Measurements from ENCODE around the gene PCBP2. TPM values are rescaled to one million over a fixed set of nuclear protein-coding genes. Genes with fewer than 3 reads are reported as not detected.

The PCBP2 gene
- total and polyA plus RNA-seq, 3 experiments from 2014 or later, result 104 to 1,025 (median 995) TPM

GRCh38 chr12:53516758-53517455 is 65.0 kb downstream of the PCBP2 start:
- H3K4me1 Mint-ChIP-seq, result no peaks in the 10 kb centered on the region
- H3K27me3 Mint-ChIP-seq, result no peaks in the 10 kb centered on the region
- CTCF ChIA-PET, result interaction anchor here (1.1 kb wide), 1 partner anchor 8 kb away, joined by 3 read pairs; no protein-coding TSS in a partner anchor
- H3K27me3 ChIP-seq (ENCODE audit: insufficient read depth, low read length, poor library complexity, severe bottlenecking), result no peaks in the 10 kb centered on the region
- no peak overlapping the region for H3K4me3 ChIP-seq (ENCODE audit: low read length)
- no peaks in the 10 kb centered on the region for H3K9me3 Mint-ChIP-seq
- peaks cover 58% of the 10 kb centered on the region for H3K36me3 ChIP-seq (ENCODE audit: insufficient read depth, low read length)
- peaks cover 0 to 82% (median 18%) of the 10 kb centered on the region in 3 donors for H3K36me3 Mint-ChIP-seq
- no peak overlapping the region for H3K4me3 Mint-ChIP-seq
- DNase-seq, result no peak
- POLR2A ChIA-PET, result no interaction called here
- no peaks in the 10 kb centered on the region for H3K4me1 ChIP-seq (ENCODE audit: insufficient read depth, low read length)
- no peak overlapping the region for H3K27ac ChIP-seq (ENCODE audit: low read depth, low read length)
- peak overlapping the region in 2 of 8 donors; percentile 45 to 72 for H3K27ac Mint-ChIP-seq
- no peaks in the 10 kb centered on the region for H3K9me3 ChIP-seq (ENCODE audit: low read length)

- H3K9me3 Mint-ChIP-seq, result no peaks in the 10 kb centered on the region
These were observed 66.5 kb downstream of the PCBP2 start for GRCh38 chr12:53518381-53518780.

DNA sequence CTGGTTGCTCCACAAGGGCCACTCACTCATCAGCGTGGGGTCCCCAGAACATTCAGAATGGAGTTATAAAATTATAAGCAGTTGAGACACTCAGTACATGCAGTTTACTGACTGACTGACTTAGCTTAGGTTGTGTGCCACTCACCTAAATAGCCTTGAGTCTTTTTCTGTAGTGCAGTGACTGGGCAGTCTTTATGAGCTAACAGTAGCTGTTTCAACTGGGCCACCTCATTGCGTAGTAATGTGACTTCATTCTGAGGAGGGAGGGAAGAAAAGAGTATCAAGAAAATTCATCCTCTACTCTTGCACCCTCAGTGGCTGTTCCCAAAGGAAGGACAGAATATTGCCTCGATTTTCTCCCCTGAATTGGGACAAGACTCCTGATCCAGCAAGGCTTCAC is 71.2 kb downstream of the PCBP2 start:
- Histone ChIP-seq H3K36me3 (ENCODE audit: insufficient read depth, low read length) (peaks cover 24% of the 10 kb centered on the region), H3K4me3 (ENCODE audit: low read length) (no peak overlapping the region), H3K9me3 (ENCODE audit: low read length) (no peaks in the 10 kb centered on the region), H3K27ac (ENCODE audit: low read depth, low read length) (no peak overlapping the region), H3K27me3 (ENCODE audit: insufficient read depth, low read length, poor library complexity, severe bottlenecking) (no peaks in the 10 kb centered on the region), H3K4me1 (ENCODE audit: insufficient read depth, low read length) (no peaks in the 10 kb centered on the region)
- Mint-ChIP-seq H3K27me3 (peaks cover 0 to 2% of the 10 kb centered on the region in 2 donors), H3K36me3 (peaks cover 0 to 78% (median 17%) of the 10 kb centered on the region in 3 donors), H3K9me3 (no peaks in the 10 kb centered on the region), H3K4me3 (no peak overlapping the region), H3K27ac (peak overlapping the region in 1 of 8 donors; percentile 17), H3K4me1 (no peaks in the 10 kb centered on the region)
- CTCF ChIA-PET, result interaction anchor here (0.6 kb wide), 1 partner anchor 20 kb away, joined by 3 read pairs; no protein-coding TSS in a partner anchor
- no peak for DNase-seq
- POLR2A ChIA-PET, result no interaction called here

More at GRCh38 chr12:53518381-53518780, 66.5 kb downstream of the PCBP2 start:
- Mint-ChIP-seq H3K36me3 (peaks cover 0 to 85% (median 21%) of the 10 kb centered on the region in 3 donors), H3K4me3 (no peak overlapping the region), H3K27ac (no peak overlapping the region), H3K4me1 (no peaks in the 10 kb centered on the region), H3K27me3 (peaks cover 0 to 2% of the 10 kb centered on the region in 2 donors)
- Histone ChIP-seq H3K27ac (ENCODE audit: low read depth, low read length) (no peak overlapping the region), H3K4me1 (ENCODE audit: insufficient read depth, low read length) (no peaks in the 10 kb centered on the region), H3K4me3 (ENCODE audit: low read length) (no peak overlapping the region), H3K36me3 (ENCODE audit: insufficient read depth, low read length) (peaks cover 56% of the 10 kb centered on the region), H3K27me3 (ENCODE audit: insufficient read depth, low read length, poor library complexity, severe bottlenecking) (no peaks in the 10 kb centered on the region), H3K9me3 (ENCODE audit: low read length) (no peaks in the 10 kb centered on the region)
- CTCF ChIA-PET, result interaction anchor here (0.7 to 2.2 kb wide), 3 partner anchors 9 to 197 kb away, joined by 3 to 13 read pairs (median 3); partner anchors contain the start of gene AAAS
- POLR2A ChIA-PET, result interaction anchor here (0.8 kb wide), 1 partner anchor 17 kb away, joined by 3 read pairs; the partner anchor contains the start of gene TARBP2
- no peak for DNase-seq

- ChIA-PET POLR2A (no interaction called here), CTCF (no interaction called here)
- Mint-ChIP-seq H3K4me1 (no peaks in the 10 kb centered on the region), H3K36me3 (peaks cover 0 to 70% (median 20%) of the 10 kb centered on the region in 3 donors), H3K4me3 (no peak overlapping the region), H3K27me3 (peaks cover 0 to 4% of the 10 kb centered on the region in 2 donors), H3K27ac (no peak overlapping the region), H3K9me3 (no peaks in the 10 kb centered on the region)
- Histone ChIP-seq H3K36me3 (ENCODE audit: insufficient read depth, low read length) (peaks cover 24% of the 10 kb centered on the region), H3K27me3 (ENCODE audit: insufficient read depth, low read length, poor library complexity, severe bottlenecking) (no peaks in the 10 kb centered on the region), H3K27ac (ENCODE audit: low read depth, low read length) (no peak overlapping the region), H3K9me3 (ENCODE audit: low read length) (no peaks in the 10 kb centered on the region), H3K4me1 (ENCODE audit: insufficient read depth, low read length) (no peaks in the 10 kb centered on the region), H3K4me3 (ENCODE audit: low read length) (no peak overlapping the region)
- no peak for DNase-seq
These were observed 72.6 kb downstream of the PCBP2 start for GRCh38 chr12:53524476-53524875.

DNA sequence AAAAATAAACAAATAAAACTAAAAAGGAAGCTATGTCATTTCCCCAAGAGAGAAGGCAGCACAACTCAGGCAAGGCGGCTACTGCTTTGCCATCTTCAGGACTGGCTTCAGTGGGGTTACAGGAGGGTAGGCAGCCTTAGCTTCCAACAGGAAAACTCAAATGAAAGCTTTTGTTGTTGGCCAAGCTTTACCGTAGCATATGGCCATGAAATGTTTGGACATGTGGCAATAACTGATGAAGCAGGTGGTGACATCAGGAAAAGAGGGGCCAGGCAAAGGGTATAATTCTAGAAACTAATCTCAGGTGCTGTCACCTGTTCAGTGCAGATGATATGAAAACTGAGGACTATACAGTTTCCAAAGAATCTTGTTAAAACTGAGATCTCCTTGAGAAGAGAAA is 78.2 kb downstream of the PCBP2 start:
- no peak for DNase-seq
- Histone ChIP-seq H3K4me1 (ENCODE audit: insufficient read depth, low read length) (no peaks in the 10 kb centered on the region), H3K27ac (ENCODE audit: low read depth, low read length) (no peak overlapping the region), H3K36me3 (ENCODE audit: insufficient read depth, low read length) (peaks cover 25% of the 10 kb centered on the region), H3K9me3 (ENCODE audit: low read length) (no peaks in the 10 kb centered on the region), H3K4me3 (ENCODE audit: low read length) (no peak overlapping the region), H3K27me3 (ENCODE audit: insufficient read depth, low read length, poor library complexity, severe bottlenecking) (no peaks in the 10 kb centered on the region)
- H3K27me3 Mint-ChIP-seq, result peaks cover 0 to 2% of the 10 kb centered on the region in 2 donors
- peaks cover 8 to 66% (median 30%) of the 10 kb centered on the region in 3 donors for H3K36me3 Mint-ChIP-seq
- ChIA-PET CTCF (interaction anchor here (0.7 kb wide), 1 partner anchor 51 kb away, joined by 3 read pairs; no protein-coding TSS in a partner anchor), POLR2A (interaction anchor here (0.6 kb wide), 1 partner anchor 523 kb away, joined by 5 read pairs; no protein-coding TSS in a partner anchor)
- H3K27ac Mint-ChIP-seq, result no peak overlapping the region
- no peak overlapping the region for H3K4me3 Mint-ChIP-seq
- H3K4me1 Mint-ChIP-seq, result no peaks in the 10 kb centered on the region
- no peaks in the 10 kb centered on the region for H3K9me3 Mint-ChIP-seq

Other genes with a start within 250 kb of the PCBP2 start
- gene ITGB7, start 244.9 kb upstream of the PCBP2 start, total RNA-seq, result 100 to 1,000 TPM; 339 TPM
- gene ITGB7, start 244.9 kb upstream of the PCBP2 start, polyA plus RNA-seq, result 292 TPM
- gene RARG, start 219.9 kb upstream of the PCBP2 start, total RNA-seq, result 10 to 100 TPM; 67.0 to 68.4 TPM
- 15.4 TPM for gene RARG, start 219.9 kb upstream of the PCBP2 start, polyA plus RNA-seq
- 10 to 100 TPM; 58.4 to 63.4 TPM for gene ESPL1, start 183.8 kb upstream of the PCBP2 start, total RNA-seq
- gene ESPL1, start 183.8 kb upstream of the PCBP2 start, polyA plus RNA-seq, result not detected
- gene PFDN5, start 156.6 kb upstream of the PCBP2 start, total RNA-seq, result 100 to 1,000 TPM; 380 to 385 TPM
- gene PFDN5, start 156.6 kb upstream of the PCBP2 start, polyA plus RNA-seq, result 1,325 TPM
- 10 to 100 TPM; 81.1 to 82.5 TPM for gene MYG1, start 152.4 kb upstream of the PCBP2 start, total RNA-seq
- 67.9 TPM for gene MYG1, start 152.4 kb upstream of the PCBP2 start, polyA plus RNA-seq
- 10 to 100 TPM; 77.9 to 79.7 TPM for gene AAAS, start 130.5 kb upstream of the PCBP2 start, total RNA-seq
- gene AAAS, start 130.5 kb upstream of the PCBP2 start, polyA plus RNA-seq, result 38.9 TPM
- gene SP7, start 115.7 kb upstream of the PCBP2 start, total RNA-seq, result not detected
- not detected for gene SP7, start 115.7 kb upstream of the PCBP2 start, polyA plus RNA-seq
- gene SP1, start 71.9 kb upstream of the PCBP2 start, total RNA-seq, result 10 to 100 TPM; 61.1 to 63.3 TPM
- 6.6 TPM for gene SP1, start 71.9 kb upstream of the PCBP2 start, polyA plus RNA-seq
- not detected for gene AMHR2, start 28.2 kb upstream of the PCBP2 start, total RNA-seq
- not detected for gene AMHR2, start 28.2 kb upstream of the PCBP2 start, polyA plus RNA-seq
- gene PRR13, start 10.4 kb upstream of the PCBP2 start, total RNA-seq, result 100 to 1,000 TPM; 234 to 236 TPM
- gene PRR13, start 10.4 kb upstream of the PCBP2 start, polyA plus RNA-seq, result 602 TPM
- gene MAP3K12, start 47.4 kb downstream of the PCBP2 start, total RNA-seq, result 10 to 100 TPM; 11.9 TPM
- gene MAP3K12, start 47.4 kb downstream of the PCBP2 start, polyA plus RNA-seq, result 6.9 TPM
- 10 to 100 TPM; 62.1 to 65.1 TPM for gene TARBP2, start 49.2 kb downstream of the PCBP2 start, total RNA-seq
- 26.3 TPM for gene TARBP2, start 49.2 kb downstream of the PCBP2 start, polyA plus RNA-seq
- gene NPFF, start 55.4 kb downstream of the PCBP2 start, total RNA-seq, result not detected
- gene NPFF, start 55.4 kb downstream of the PCBP2 start, polyA plus RNA-seq, result not detected
- gene ATF7, start 174.3 kb downstream of the PCBP2 start, total RNA-seq, result 10 to 100 TPM; 27.6 to 28.1 TPM
- 13.4 TPM for gene ATF7, start 174.3 kb downstream of the PCBP2 start, polyA plus RNA-seq
- 100 to 1,000 TPM; 342 to 350 TPM for gene ATP5MC2, start 224.0 kb downstream of the PCBP2 start, total RNA-seq
- 529 TPM for gene ATP5MC2, start 224.0 kb downstream of the PCBP2 start, polyA plus RNA-seq